NB4 (cell line): ENCODE measurements around the gene PHACTR3.
"Not testable (repeated sequence)": the region's sequence is repeated elsewhere in the genome, so short reads cannot be mapped to it uniquely, and the experiment has no call there.

ENCODE experiments used
- MYC ChIP-seq: IDR thresholded peaks from 2 replicates; pipeline ENCODE4 v1.6.1; 2011; ENCODE audit warnings: low read depth, low read length
- POLR2A ChIP-seq: IDR thresholded peaks from 2 replicates; pipeline ENCODE4 v1.6.1; 2011; ENCODE audit warnings: mild to moderate bottlenecking; ENCODE audit not compliant: insufficient read length; ENCODE audit errors: extremely low read depth
- TF ChIP-seq, protein P1 (sequence below): IDR thresholded peaks from one replicate; pipeline ENCODE4 v1.5.1; 2012; ENCODE audit warnings: low read depth, low read length
- TF ChIP-seq, protein P2 (sequence below): IDR thresholded peaks from 2 replicates; pipeline ENCODE4 v1.6.1; 2011; ENCODE audit warnings: low read depth, low read length

DNA sequence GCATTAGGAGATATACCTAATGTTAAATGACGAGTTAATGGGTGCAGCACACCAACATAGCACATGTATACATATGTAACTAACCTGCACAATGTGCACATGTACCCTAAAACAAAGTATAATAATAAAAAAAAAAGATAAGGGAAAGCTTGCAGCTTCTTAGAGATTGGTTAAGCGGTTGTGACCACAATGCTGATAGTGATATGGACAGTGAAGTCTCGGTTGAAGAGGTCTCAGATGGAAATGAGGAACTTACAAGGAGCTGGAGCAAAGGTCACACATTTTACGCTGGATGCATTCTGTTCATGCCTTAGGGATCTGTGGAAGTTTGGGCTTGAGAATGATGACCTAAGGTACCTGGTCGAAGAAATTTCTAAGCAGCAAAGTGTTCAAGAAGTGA is 252.6 kb downstream of the PHACTR3 start:
- TF ChIP-seq, protein P1, sequence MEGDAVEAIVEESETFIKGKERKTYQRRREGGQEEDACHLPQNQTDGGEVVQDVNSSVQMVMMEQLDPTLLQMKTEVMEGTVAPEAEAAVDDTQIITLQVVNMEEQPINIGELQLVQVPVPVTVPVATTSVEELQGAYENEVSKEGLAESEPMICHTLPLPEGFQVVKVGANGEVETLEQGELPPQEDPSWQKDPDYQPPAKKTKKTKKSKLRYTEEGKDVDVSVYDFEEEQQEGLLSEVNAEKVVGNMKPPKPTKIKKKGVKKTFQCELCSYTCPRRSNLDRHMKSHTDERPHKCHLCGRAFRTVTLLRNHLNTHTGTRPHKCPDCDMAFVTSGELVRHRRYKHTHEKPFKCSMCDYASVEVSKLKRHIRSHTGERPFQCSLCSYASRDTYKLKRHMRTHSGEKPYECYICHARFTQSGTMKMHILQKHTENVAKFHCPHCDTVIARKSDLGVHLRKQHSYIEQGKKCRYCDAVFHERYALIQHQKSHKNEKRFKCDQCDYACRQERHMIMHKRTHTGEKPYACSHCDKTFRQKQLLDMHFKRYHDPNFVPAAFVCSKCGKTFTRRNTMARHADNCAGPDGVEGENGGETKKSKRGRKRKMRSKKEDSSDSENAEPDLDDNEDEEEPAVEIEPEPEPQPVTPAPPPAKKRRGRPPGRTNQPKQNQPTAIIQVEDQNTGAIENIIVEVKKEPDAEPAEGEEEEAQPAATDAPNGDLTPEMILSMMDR, result not testable (repeated sequence)
- not testable (repeated sequence) for TF ChIP-seq POLR2A, MYC
- TF ChIP-seq, protein P2, sequence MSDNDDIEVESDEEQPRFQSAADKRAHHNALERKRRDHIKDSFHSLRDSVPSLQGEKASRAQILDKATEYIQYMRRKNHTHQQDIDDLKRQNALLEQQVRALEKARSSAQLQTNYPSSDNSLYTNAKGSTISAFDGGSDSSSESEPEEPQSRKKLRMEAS, result not testable (repeated sequence)
